WI38 (cell line): Measurements from ENCODE around the gene CHD6.

Experiments used
- H3K4me3 ChIP-seq: 2 replicates; pipeline ENCODE4 v1.5.1; 2011; ENCODE audit warnings: low read depth, mild to moderate bottlenecking, control low read depth, low read length
- TF ChIP-seq, protein P1 (sequence below): IDR thresholded peaks from 2 replicates; pipeline ENCODE4 v1.5.1; 2012; ENCODE audit warnings: low read depth, mild to moderate bottlenecking, control low read depth, low read length

Gene CHD6

DNA sequence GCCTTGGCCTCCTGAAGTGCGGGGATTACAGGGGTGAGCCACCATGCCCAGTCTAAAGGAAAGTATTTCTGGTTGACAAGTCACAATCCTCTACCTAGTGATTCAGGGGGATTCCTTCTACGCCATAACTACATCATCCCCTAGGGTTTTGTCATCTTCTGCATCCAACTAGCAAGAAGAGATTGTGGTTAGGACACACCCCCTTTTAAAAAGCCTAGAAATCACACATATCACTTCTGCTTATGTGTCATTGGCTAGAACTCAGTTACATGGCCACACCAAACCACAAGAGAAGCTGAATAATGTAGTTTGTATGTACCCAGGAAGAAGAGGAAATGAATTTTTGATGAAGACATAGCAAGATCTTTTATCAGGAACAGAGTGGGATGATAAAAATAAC is 14.7 kb upstream of the CHD6 start:
- H3K4me3 ChIP-seq, result no peak overlapping the region
- TF ChIP-seq, protein P1, sequence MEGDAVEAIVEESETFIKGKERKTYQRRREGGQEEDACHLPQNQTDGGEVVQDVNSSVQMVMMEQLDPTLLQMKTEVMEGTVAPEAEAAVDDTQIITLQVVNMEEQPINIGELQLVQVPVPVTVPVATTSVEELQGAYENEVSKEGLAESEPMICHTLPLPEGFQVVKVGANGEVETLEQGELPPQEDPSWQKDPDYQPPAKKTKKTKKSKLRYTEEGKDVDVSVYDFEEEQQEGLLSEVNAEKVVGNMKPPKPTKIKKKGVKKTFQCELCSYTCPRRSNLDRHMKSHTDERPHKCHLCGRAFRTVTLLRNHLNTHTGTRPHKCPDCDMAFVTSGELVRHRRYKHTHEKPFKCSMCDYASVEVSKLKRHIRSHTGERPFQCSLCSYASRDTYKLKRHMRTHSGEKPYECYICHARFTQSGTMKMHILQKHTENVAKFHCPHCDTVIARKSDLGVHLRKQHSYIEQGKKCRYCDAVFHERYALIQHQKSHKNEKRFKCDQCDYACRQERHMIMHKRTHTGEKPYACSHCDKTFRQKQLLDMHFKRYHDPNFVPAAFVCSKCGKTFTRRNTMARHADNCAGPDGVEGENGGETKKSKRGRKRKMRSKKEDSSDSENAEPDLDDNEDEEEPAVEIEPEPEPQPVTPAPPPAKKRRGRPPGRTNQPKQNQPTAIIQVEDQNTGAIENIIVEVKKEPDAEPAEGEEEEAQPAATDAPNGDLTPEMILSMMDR, result no peak

DNA sequence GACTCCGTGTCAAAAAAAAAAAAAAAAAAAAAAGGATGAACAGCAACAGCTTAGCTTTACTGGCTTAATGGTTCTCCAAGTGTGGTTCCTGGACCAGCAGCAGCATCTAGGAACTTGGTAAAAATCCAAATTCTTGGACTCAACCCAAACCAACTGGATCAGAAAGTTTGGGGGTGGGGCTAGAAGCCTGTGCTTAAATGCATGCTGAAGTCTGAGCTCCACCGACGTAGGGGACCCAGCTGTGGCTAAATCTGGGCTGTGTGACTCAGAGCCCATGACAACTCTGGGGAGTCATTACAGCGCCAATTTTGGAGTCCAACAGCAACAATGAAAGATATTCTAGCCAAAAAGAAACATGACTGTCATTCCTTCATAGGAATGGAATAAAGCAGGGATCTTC is 13.6 kb upstream of the CHD6 start:
- TF ChIP-seq, protein P1, result no peak
- no peak overlapping the region for H3K4me3 ChIP-seq

DNA sequence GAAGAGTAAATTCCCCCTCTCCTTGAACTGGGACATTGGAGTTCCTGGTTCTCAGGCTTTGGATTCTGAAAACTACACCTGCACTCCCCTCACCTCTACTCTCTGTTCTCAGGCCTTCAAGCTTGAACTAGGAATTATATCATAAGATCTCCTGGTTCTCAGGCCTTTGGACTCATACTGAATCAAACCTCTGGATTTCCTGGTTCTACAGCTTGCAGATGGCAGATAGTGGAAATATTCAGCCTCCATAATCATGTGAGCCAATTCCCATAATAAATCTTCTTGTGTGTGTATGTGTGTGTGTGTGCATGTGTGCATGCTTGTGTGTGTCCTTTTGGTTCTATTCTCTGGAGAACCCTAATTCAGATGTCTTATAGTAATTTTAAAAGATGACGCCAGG is 12.7 kb upstream of the CHD6 start:
- TF ChIP-seq, protein P1, result no peak
- H3K4me3 ChIP-seq, result no peak overlapping the region

DNA sequence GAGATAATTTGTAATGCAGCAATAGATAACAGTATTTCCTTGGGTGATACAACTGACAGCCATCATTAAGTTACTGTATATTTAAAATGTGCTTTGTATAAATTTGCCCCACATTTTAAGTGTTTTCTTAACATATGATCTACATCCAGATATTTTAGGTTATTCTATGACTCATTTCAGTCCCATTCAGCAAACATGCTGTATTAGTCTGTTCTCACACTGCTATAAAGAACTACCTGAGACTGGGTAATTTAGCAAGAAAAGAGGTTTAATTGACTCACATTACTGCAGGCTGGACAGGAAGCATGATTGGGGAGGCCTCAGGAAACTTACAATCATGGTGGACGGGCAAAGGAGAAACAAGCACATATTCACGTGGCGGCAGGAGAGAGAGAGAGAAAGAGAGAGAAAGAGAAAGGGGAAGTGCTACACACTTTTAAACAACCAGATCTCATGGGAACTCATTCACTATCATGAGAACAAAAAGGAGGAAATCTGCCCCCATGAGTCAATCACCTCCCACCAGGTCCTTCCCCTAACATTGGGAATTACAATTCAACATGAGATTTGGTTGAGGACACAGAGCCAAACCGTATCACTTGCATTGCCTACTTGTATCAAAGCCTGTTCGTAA is 9.6 kb upstream of the CHD6 start:
- H3K4me3 ChIP-seq, result no peak overlapping the region
- TF ChIP-seq, protein P1, result no peak

DNA sequence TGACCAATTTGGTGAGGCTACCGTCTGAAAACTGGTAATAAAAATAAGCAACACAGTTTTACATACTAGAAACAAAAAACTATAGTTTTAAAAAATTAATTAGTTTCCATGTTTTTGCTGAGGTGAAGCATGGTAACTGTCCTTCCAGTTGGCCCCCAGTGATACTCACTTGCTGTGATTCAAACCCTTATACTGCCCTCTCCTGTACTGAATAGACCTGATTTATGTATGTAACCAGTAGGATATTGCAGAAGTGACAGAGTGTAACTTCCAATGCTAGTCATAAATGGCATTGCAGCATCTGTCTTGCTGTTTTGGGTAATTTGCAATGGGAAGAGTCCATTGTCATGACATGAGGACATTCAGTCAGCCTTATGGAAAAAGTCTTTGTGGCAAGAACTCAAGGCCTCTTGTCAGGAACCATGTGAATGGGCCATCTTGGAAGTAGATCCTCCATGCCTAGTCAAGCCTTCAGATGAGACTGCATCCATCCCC is 8.9 kb upstream of the CHD6 start:
- no peak overlapping the region for H3K4me3 ChIP-seq
- TF ChIP-seq, protein P1, result no peak

DNA sequence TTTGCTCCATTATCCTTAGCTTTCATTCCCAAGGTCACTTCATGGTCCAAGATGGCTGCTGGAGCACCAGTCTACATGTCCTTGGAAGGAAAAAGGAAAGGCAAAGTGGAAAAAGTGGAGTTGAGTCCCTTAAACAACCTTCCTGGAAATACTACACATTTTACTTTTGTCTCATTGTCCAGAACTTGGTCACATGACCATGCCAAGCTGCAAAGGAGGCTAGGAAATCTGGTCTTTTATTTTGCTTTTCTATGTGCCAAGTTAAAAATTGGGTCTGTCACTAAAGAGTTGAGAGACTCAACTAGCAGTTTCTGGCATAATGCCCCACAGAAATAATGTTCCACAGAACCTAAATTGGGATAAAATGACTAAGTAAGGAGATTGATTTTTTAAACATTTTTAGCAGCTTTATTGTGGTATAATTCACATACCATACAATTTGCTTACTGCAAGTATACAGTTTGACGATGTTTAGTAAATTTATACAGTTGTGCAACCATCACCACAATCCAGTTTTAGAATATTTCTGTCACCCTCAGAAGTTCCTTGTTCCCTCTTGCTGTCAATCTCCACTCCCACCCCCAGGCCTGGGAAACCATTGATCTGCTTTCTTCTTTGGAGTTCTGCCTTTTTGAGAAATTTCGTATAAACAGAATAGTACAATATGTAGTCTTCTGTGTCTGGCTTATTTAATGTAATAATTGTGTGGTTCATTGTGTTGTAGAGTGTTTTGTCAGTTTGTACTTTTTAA is 5.6 kb upstream of the CHD6 start:
- H3K4me3 ChIP-seq, result no peak overlapping the region
- TF ChIP-seq, protein P1, result no peak

DNA sequence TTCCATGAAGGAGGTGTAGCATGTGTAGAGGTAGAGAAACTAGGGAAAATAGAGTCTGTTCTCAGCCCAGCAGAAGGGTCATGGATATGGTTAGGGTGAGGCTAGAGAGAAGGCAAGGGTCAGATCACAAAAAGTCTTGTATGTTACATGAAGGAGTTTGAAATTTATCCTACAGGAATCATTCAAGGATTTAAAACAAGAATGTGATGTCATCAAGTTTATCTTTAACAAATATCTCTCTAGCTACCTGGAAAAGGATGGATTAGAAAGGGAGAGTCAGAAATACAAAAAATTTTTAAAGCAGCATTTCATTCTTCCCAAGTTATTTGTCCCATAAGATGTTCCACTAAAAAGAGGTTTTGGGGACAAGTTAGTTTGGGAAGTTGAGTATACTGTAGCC is 4.4 kb upstream of the CHD6 start:
- TF ChIP-seq, protein P1, result no peak
- no peak overlapping the region for H3K4me3 ChIP-seq
